ENCODE data around the gene CLIP4. TPM values are rescaled to one million over a fixed set of nuclear protein-coding genes. Genes with fewer than 3 reads are reported as not detected.

Gene CLIP4
- total RNA-seq, 1 donor from 2014 or later: 53.5 TPM

DNA sequence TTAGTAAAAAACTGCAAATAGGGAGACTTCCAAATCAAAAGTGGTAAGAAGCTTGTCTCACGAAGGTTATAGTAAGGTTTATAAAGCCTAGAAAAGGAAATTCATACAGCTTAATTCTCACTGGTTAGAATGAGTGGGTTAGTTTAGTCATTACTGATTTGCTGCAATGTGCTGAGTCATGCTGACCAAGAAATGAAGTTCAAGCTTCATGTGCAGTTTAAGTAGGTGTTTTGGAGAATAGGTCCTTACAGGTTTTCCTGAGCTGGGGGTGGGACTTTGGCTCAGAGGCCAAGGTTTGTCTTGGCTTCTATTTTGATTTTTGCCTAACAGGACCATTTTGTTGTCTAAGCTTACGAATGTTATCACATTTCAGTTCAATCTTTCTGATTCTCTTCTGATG lies 15.1 kb downstream of the CLIP4 start:
- Histone ChIP-seq H3K36me3 (ENCODE audit: control insufficient read depth, insufficient read depth, low read length) (peaks cover 2% of the 10 kb centered on the region), H3K4me3 (ENCODE audit: low read depth, low read length) (no peak overlapping the region), H3K27me3 (ENCODE audit: control insufficient read depth, insufficient read depth, low read length) (no peaks in the 10 kb centered on the region)
- TF ChIP-seq, protein P1, sequence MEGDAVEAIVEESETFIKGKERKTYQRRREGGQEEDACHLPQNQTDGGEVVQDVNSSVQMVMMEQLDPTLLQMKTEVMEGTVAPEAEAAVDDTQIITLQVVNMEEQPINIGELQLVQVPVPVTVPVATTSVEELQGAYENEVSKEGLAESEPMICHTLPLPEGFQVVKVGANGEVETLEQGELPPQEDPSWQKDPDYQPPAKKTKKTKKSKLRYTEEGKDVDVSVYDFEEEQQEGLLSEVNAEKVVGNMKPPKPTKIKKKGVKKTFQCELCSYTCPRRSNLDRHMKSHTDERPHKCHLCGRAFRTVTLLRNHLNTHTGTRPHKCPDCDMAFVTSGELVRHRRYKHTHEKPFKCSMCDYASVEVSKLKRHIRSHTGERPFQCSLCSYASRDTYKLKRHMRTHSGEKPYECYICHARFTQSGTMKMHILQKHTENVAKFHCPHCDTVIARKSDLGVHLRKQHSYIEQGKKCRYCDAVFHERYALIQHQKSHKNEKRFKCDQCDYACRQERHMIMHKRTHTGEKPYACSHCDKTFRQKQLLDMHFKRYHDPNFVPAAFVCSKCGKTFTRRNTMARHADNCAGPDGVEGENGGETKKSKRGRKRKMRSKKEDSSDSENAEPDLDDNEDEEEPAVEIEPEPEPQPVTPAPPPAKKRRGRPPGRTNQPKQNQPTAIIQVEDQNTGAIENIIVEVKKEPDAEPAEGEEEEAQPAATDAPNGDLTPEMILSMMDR (IDR thresholded peaks at IDR 0.05; ENCODE audit: insufficient read depth, low read length, poor library complexity, severe bottlenecking): no peak
- no peak for DNase-seq (ENCODE audit: low read depth)

DNA sequence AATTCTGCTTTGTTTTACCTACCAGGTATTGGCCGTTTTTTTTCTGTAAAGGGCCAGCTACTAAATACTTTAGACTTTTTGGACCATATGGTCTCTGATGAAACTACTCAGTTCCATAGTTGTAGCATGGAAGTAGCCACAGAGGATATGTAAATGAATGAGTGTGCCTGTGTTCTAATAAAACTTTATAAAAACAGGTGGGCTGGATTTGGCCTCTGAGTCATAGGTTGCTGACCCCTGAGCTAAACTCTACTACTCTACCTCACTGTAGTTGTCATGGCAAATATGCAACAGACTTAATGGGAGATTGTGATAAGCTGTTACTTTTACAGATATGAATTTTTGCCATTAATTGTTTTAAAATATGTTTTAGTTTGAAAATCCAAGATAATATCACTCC lies 19.7 kb downstream of the CLIP4 start:
- H3K27me3 ChIP-seq (ENCODE audit: control insufficient read depth, insufficient read depth, low read length): no peaks in the 10 kb centered on the region
- TF ChIP-seq, protein P1 (IDR thresholded peaks at IDR 0.05; ENCODE audit: insufficient read depth, low read length, poor library complexity, severe bottlenecking): no peak
- no peaks in the 10 kb centered on the region for H3K36me3 ChIP-seq (ENCODE audit: control insufficient read depth, insufficient read depth, low read length)
- no peak overlapping the region for H3K4me3 ChIP-seq (ENCODE audit: low read depth, low read length)
- no peak for DNase-seq (ENCODE audit: low read depth)

DNA sequence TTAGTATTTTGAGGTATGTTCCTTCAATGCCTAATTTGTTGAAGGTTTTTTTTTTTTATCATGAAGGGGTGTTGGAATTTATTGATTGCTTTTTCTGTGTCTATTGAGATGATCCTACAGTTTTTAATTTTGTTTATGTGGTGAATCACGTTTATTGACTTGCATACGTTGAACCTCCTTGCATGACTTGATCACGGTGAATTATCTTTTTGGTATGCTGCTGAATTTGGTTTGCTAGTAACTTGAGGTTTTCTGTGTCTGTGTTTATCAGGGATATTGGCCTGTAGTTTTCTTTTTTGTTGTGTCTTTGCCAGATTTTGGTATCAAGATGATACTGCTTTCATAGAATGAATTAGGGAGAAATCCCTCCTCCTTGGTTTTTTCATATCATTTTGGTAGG lies 23.9 kb downstream of the CLIP4 start:
- Histone ChIP-seq H3K36me3 (ENCODE audit: control insufficient read depth, insufficient read depth, low read length) (peaks cover 2% of the 10 kb centered on the region), H3K27me3 (ENCODE audit: control insufficient read depth, insufficient read depth, low read length) (no peaks in the 10 kb centered on the region), H3K4me3 (ENCODE audit: low read depth, low read length) (no peak overlapping the region)
- no peak for DNase-seq (ENCODE audit: low read depth)
- TF ChIP-seq, protein P1 (IDR thresholded peaks at IDR 0.05; ENCODE audit: insufficient read depth, low read length, poor library complexity, severe bottlenecking): no peak

GRCh38 chr2:29139731-29140130 lies 24.5 kb downstream of the CLIP4 start:
- TF ChIP-seq, protein P1 (IDR thresholded peaks at IDR 0.05; ENCODE audit: insufficient read depth, low read length, poor library complexity, severe bottlenecking): no peak
- Histone ChIP-seq H3K4me3 (ENCODE audit: low read depth, low read length) (no peak overlapping the region), H3K27me3 (ENCODE audit: control insufficient read depth, insufficient read depth, low read length) (no peaks in the 10 kb centered on the region), H3K36me3 (ENCODE audit: control insufficient read depth, insufficient read depth, low read length) (peaks cover 2% of the 10 kb centered on the region)
- DNase-seq (ENCODE audit: low read depth): no peak

DNA sequence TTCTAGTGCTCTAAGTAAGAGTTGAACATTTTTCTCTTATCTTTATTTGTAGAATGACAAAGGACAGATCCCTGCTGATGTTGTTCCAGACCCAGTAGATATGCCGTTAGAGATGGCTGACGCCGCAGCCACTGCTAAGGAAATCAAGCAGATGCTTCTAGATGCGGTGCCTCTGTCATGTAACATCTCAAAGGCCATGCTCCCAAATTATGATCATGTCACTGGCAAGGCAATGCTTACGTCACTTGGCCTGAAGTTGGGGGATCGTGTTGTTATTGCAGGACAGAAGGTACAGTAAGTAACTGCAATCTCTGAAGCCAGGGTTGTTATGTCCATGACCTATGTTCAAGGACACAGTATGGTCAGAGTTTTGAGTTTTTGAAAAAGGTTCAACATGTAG lies 28.4 kb downstream of the CLIP4 start:
- H3K27me3 ChIP-seq (ENCODE audit: control insufficient read depth, insufficient read depth, low read length): no peaks in the 10 kb centered on the region
- no peak overlapping the region for H3K4me3 ChIP-seq (ENCODE audit: low read depth, low read length)
- TF ChIP-seq, protein P1 (IDR thresholded peaks at IDR 0.05; ENCODE audit: insufficient read depth, low read length, poor library complexity, severe bottlenecking): no peak
- DNase-seq (ENCODE audit: low read depth): no peak
- H3K36me3 ChIP-seq (ENCODE audit: control insufficient read depth, insufficient read depth, low read length): peaks cover 2% of the 10 kb centered on the region

- no peak for DNase-seq (ENCODE audit: low read depth)
Observed at GRCh38 chr2:29146197-29146596, 31.0 kb downstream of the CLIP4 start.

More at GRCh38 chr2:29146197-29146596, 31.0 kb downstream of the CLIP4 start:
- TF ChIP-seq, protein P1 (IDR thresholded peaks at IDR 0.05; ENCODE audit: insufficient read depth, low read length, poor library complexity, severe bottlenecking): no peak
- Histone ChIP-seq H3K36me3 (ENCODE audit: control insufficient read depth, insufficient read depth, low read length) (peaks cover 2% of the 10 kb centered on the region), H3K27me3 (ENCODE audit: control insufficient read depth, insufficient read depth, low read length) (no peaks in the 10 kb centered on the region), H3K4me3 (ENCODE audit: low read depth, low read length) (no peak overlapping the region)

All from kidney epithelial cell (primary cell).